GM23338 (cell line): ENCODE data around the gene MYOCD. TPM values are rescaled to one million over a fixed set of nuclear protein-coding genes. Genes with fewer than 3 reads are reported as not detected.

Experiments
- CTCF ChIP-seq, 2 experiments: fragments of 200-600 bp in 1 of 2; sonication (generic) in 1 of 2; conservative IDR thresholded peaks; 2 replicates each; pipeline versions ENCODE4 v1.5.1 to v1.6.1; 2016 to 2017; ENCODE audit warnings: antibody characterized with exemption in 2 of 2, low read depth in 2 of 2, mild to moderate bottlenecking in 2 of 2, moderate library complexity in 1 of 2
- EZH2phosphoT487 ChIP-seq: fragments of 200-600 bp; sonication (generic); IDR thresholded peaks from one replicate; pipeline ENCODE4 v1.8.1; 2018; ENCODE audit warnings: antibody characterized with exemption; ENCODE audit not compliant: unreplicated experiment
- POLR2AphosphoS5 ChIP-seq: IDR thresholded peaks from 2 replicates; pipeline ENCODE4 v1.6.1; 2016; ENCODE audit warnings: antibody characterized with exemption, low read depth
- ZNF331 ChIP-seq: fragments of 250-450 bp; sonication (Bioruptor Pico); IDR thresholded peaks from 2 replicates; pipeline ENCODE4 v1.5.0; 2020; ENCODE audit warnings: low read depth, mild to moderate bottlenecking, moderate library complexity
- polyA plus RNA-seq: library from polyadenylated mRNA; unstranded; fragments of >200 nt; fragmentation: Nextera tagmentation; extraction: Ambion mirVana; gene quantifications from 2 replicates; pipeline ENCODE4 v1.2.1, GENCODE V29; 2016
- total RNA-seq: library from RNA; depleted of rRNA; stranded (reverse); fragments of >200 nt; shearing (Covaris generic); gene quantifications from 2 replicates; pipeline ENCODE4 v1.2.3, GENCODE V29; 2014
- TF ChIP-seq, protein P1 (sequence below): fragments of 250-450 bp; sonication (Bioruptor Pico); IDR thresholded peaks from 2 replicates; pipeline ENCODE4 v1.5.0; 2020; ENCODE audit warnings: mild to moderate bottlenecking, moderate library complexity
- TF ChIP-seq, protein P2 (sequence below): IDR thresholded peaks from one replicate; pipeline ENCODE4 v1.6.1; 2018; ENCODE audit warnings: antibody characterized with exemption; ENCODE audit not compliant: unreplicated experiment

Gene MYOCD
- total and polyA plus RNA-seq, 2 experiments from 2014 or later: 0.80 to 2.4 TPM

DNA sequence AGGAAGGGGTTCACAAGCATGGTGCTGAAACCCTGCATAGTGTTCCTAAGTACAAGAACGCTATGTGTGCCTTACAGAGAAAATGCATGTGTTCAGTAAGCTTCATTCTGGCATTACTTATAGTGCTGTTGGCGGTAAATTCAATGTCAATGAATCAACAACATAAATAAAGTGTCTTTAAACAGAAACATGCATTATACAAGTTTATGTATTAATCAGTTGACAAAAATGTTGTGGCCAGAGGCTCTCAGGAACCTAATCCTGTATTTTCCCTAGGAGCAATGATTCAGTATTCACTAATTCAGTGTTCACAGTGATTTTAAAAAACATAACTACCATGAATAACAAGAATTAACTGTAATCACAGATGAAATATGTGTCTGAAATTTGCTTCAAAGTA, 47.1 kb upstream of the MYOCD start (continued):
- TF ChIP-seq, protein P1, sequence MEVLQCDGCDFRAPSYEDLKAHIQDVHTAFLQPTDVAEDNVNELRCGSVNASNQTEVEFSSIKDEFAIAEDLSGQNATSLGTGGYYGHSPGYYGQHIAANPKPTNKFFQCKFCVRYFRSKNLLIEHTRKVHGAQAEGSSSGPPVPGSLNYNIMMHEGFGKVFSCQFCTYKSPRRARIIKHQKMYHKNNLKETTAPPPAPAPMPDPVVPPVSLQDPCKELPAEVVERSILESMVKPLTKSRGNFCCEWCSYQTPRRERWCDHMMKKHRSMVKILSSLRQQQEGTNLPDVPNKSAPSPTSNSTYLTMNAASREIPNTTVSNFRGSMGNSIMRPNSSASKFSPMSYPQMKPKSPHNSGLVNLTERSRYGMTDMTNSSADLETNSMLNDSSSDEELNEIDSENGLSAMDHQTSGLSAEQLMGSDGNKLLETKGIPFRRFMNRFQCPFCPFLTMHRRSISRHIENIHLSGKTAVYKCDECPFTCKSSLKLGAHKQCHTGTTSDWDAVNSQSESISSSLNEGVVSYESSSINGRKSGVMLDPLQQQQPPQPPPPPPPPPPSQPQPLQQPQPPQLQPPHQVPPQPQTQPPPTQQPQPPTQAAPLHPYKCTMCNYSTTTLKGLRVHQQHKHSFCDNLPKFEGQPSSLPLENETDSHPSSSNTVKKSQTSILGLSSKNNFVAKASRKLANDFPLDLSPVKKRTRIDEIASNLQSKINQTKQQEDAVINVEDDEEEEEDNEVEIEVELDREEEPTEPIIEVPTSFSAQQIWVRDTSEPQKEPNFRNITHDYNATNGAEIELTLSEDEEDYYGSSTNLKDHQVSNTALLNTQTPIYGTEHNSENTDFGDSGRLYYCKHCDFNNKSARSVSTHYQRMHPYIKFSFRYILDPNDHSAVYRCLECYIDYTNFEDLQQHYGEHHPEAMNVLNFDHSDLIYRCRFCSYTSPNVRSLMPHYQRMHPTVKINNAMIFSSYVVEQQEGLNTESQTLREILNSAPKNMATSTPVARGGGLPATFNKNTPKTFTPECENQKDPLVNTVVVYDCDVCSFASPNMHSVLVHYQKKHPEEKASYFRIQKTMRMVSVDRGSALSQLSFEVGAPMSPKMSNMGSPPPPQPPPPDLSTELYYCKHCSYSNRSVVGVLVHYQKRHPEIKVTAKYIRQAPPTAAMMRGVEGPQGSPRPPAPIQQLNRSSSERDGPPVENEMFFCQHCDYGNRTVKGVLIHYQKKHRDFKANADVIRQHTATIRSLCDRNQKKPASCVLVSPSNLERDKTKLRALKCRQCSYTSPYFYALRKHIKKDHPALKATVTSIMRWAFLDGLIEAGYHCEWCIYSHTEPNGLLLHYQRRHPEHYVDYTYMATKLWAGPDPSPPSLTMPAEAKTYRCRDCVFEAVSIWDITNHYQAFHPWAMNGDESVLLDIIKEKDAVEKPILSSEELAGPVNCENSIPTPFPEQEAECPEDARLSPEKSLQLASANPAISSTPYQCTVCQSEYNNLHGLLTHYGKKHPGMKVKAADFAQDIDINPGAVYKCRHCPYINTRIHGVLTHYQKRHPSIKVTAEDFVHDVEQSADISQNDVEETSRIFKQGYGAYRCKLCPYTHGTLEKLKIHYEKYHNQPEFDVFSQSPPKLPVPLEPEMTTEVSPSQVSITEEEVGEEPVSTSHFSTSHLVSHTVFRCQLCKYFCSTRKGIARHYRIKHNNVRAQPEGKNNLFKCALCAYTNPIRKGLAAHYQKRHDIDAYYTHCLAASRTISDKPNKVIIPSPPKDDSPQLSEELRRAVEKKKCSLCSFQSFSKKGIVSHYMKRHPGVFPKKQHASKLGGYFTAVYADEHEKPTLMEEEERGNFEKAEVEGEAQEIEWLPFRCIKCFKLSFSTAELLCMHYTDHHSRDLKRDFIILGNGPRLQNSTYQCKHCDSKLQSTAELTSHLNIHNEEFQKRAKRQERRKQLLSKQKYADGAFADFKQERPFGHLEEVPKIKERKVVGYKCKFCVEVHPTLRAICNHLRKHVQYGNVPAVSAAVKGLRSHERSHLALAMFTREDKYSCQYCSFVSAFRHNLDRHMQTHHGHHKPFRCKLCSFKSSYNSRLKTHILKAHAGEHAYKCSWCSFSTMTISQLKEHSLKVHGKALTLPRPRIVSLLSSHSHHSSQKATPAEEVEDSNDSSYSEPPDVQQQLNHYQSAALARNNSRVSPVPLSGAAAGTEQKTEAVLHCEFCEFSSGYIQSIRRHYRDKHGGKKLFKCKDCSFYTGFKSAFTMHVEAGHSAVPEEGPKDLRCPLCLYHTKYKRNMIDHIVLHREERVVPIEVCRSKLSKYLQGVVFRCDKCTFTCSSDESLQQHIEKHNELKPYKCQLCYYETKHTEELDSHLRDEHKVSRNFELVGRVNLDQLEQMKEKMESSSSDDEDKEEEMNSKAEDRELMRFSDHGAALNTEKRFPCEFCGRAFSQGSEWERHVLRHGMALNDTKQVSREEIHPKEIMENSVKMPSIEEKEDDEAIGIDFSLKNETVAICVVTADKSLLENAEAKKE (CRISPR knock-in tag): no peak
- TF ChIP-seq POLR2AphosphoS5 (no peak), CTCF (conservative IDR thresholded peaks at IDR 0.05; ENCODE audit: low read depth in 2 of 2) (no peak), EZH2phosphoT487 (no peak), ZNF331 (CRISPR knock-in tag) (no peak)
- TF ChIP-seq, protein P2, sequence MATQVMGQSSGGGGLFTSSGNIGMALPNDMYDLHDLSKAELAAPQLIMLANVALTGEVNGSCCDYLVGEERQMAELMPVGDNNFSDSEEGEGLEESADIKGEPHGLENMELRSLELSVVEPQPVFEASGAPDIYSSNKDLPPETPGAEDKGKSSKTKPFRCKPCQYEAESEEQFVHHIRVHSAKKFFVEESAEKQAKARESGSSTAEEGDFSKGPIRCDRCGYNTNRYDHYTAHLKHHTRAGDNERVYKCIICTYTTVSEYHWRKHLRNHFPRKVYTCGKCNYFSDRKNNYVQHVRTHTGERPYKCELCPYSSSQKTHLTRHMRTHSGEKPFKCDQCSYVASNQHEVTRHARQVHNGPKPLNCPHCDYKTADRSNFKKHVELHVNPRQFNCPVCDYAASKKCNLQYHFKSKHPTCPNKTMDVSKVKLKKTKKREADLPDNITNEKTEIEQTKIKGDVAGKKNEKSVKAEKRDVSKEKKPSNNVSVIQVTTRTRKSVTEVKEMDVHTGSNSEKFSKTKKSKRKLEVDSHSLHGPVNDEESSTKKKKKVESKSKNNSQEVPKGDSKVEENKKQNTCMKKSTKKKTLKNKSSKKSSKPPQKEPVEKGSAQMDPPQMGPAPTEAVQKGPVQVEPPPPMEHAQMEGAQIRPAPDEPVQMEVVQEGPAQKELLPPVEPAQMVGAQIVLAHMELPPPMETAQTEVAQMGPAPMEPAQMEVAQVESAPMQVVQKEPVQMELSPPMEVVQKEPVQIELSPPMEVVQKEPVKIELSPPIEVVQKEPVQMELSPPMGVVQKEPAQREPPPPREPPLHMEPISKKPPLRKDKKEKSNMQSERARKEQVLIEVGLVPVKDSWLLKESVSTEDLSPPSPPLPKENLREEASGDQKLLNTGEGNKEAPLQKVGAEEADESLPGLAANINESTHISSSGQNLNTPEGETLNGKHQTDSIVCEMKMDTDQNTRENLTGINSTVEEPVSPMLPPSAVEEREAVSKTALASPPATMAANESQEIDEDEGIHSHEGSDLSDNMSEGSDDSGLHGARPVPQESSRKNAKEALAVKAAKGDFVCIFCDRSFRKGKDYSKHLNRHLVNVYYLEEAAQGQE: no peak
